HS-27A (cell line): ENCODE measurements around the gene AFAP1.

Experiments
- DNase-seq: peaks from one replicate; pipeline ENCODE4 v3.0.0-alpha.2; 2012; ENCODE audit warnings: low read depth, missing footprints

Gene AFAP1

GRCh38 chr4:7841071-7841470, 98.6 kb downstream of the AFAP1 start:
- no peak for DNase-seq

- DNase-seq, result no peak
Observed at GRCh38 chr4:7839856-7840255, 99.8 kb downstream of the AFAP1 start.

- no peak for DNase-seq
Observed at GRCh38 chr4:7838136-7838782, 101.4 kb downstream of the AFAP1 start.

GRCh38 chr4:7837597-7838135, 102.0 kb downstream of the AFAP1 start:
- DNase-seq, result no peak

GRCh38 chr4:7831858-7832730, 107.6 kb downstream of the AFAP1 start:
- DNase-seq, result no peak

GRCh38 chr4:7831330-7831729, 108.3 kb downstream of the AFAP1 start:
- DNase-seq, result no peak

- no peak for DNase-seq
Observed at GRCh38 chr4:7830747-7831146, 108.9 kb downstream of the AFAP1 start.

GRCh38 chr4:7829652-7830580, 109.7 kb downstream of the AFAP1 start:
- no peak for DNase-seq

- DNase-seq, result no peak
Observed at GRCh38 chr4:7828793-7829301, 110.8 kb downstream of the AFAP1 start.

- DNase-seq, result no peak
Observed at GRCh38 chr4:7828011-7828720, 111.5 kb downstream of the AFAP1 start.

GRCh38 chr4:7827566-7827965, 112.1 kb downstream of the AFAP1 start:
- no peak for DNase-seq

- no peak for DNase-seq
Observed at GRCh38 chr4:7826909-7827306, 112.8 kb downstream of the AFAP1 start.

GRCh38 chr4:7826176-7826908, 113.3 kb downstream of the AFAP1 start:
- no peak for DNase-seq

GRCh38 chr4:7824218-7824617, 115.4 kb downstream of the AFAP1 start:
- no peak for DNase-seq

GRCh38 chr4:7823416-7823824, 116.2 kb downstream of the AFAP1 start:
- DNase-seq, result no peak

- no peak for DNase-seq
Observed at GRCh38 chr4:7822877-7823276, 116.8 kb downstream of the AFAP1 start.

- DNase-seq, result no peak
Observed at GRCh38 chr4:7822137-7822505, 117.5 kb downstream of the AFAP1 start.

GRCh38 chr4:7821245-7822136, 118.2 kb downstream of the AFAP1 start:
- no peak for DNase-seq

- DNase-seq, result no peak
Observed at GRCh38 chr4:7820031-7820818, 119.4 kb downstream of the AFAP1 start.
